GM19023 (cell line): ENCODE measurements around the gene FOXD4L1.
"Not testable (repeated sequence)": the region's sequence is repeated elsewhere in the genome, so short reads cannot be mapped to it uniquely, and the experiment has no call there.

ENCODE experiments used
- ATAC-seq: cut with Tn5 transposase; IDR thresholded peaks from one replicate; pipeline ENCODE4 v1.9.1; 2021; ENCODE audit warnings: mild to moderate bottlenecking, moderate library complexity; ENCODE audit not compliant: unreplicated experiment

The FOXD4L1 gene

GRCh38 chr2:113521492-113521891 lies 23.0 kb downstream of the FOXD4L1 start:
- not testable (repeated sequence) for ATAC-seq

GRCh38 chr2:113524986-113525385 lies 26.5 kb downstream of the FOXD4L1 start:
- not testable (repeated sequence) for ATAC-seq

GRCh38 chr2:113527350-113528045 lies 29.0 kb downstream of the FOXD4L1 start:
- ATAC-seq, result peak; percentile 81

- ATAC-seq, result not testable (repeated sequence)
Measured at GRCh38 chr2:113528126-113528525, 29.7 kb downstream of the FOXD4L1 start.

- ATAC-seq, result not testable (repeated sequence)
Measured at GRCh38 chr2:113528904-113529303, 30.4 kb downstream of the FOXD4L1 start.

- not testable (repeated sequence) for ATAC-seq
Measured at GRCh38 chr2:113532991-113533390, 34.5 kb downstream of the FOXD4L1 start.

- not testable (repeated sequence) for ATAC-seq
Measured at GRCh38 chr2:113536573-113536972, 38.1 kb downstream of the FOXD4L1 start.

- ATAC-seq, result not testable (repeated sequence)
Measured at GRCh38 chr2:113540834-113541203, 42.4 kb downstream of the FOXD4L1 start.

GRCh38 chr2:113541204-113541975 lies 42.9 kb downstream of the FOXD4L1 start:
- not testable (repeated sequence) for ATAC-seq

GRCh38 chr2:113541976-113542485 lies 43.6 kb downstream of the FOXD4L1 start:
- ATAC-seq, result not testable (repeated sequence)

GRCh38 chr2:113542529-113542928 lies 44.1 kb downstream of the FOXD4L1 start:
- ATAC-seq, result not testable (repeated sequence)
